HK-2 (cell line): ENCODE measurements around the gene LINC00305.

ENCODE experiments used
- DNase-seq: peaks from one replicate; pipeline ENCODE4 v3.0.0-alpha.2; 2018; ENCODE audit not compliant: unreplicated experiment

LINC00305 gene

GRCh38 chr18:64031411-64031810, 117.5 kb downstream of the LINC00305 start:
- DNase-seq: no peak
